Measurements from ENCODE around the gene PLP2.
"Not testable (repeated sequence)": the region's sequence is repeated elsewhere in the genome, so short reads cannot be mapped to it uniquely, and the experiment has no call there.

PLP2 gene

DNA sequence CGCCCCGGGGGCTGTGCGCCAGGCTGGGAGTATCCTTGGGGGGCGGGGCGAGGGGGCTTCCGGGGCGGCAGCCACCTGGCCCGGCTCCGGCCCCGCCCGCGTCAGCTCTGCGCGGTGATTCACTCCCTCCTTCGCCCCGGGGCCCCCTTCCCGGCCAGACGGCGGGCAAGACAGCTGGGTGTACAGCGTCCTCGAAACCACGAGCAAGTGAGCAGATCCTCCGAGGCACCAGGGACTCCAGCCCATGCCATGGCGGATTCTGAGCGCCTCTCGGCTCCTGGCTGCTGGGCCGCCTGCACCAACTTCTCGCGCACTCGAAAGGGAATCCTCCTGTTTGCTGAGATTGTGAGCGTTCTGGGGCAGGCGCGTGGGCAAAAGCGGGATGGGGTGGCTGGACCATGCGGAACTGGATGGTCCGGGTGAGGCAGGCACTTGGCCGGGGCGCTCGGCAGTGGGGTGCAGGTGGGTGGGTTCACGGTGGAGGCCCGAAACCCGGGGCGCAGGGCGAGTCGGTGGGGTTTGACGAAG, at the start of gene PLP2:
Gene PLP2 (plus strand): TSS at position 147 of the 528 bp plus-strand sequence. CDS start 103 bp downstream, at position 250.
- DNase-seq = peak; percentile 42

GRCh38 chrX:49122499-49122898, 49.2 kb upstream of the PLP2 start:
- no peak for DNase-seq

- DNase-seq = not testable (repeated sequence)
These were observed 43.9 kb upstream of the PLP2 start for GRCh38 chrX:49127742-49128258.

DNA sequence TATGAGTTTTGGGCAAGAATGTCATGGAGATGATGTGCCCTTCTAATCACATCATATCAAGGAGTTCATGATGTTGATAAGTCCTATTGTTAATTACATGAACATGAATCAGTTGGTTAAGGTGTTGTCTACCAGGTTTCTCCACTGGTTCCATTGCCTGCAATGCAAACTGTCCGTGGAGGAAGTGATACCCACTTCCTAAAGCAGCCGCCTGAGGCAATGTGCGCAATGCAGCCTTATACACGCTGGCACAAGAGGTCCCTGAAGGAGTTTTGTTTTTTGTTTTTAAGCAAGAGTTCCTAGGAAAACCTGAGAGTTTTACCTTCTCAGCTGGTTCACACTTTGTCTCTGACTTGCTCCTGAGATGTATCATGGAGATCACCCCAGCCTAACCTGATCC, 42.3 kb upstream of the PLP2 start:
- peak; percentile 41 for DNase-seq

- DNase-seq = not testable (repeated sequence)
These were observed 39.4 kb upstream of the PLP2 start for GRCh38 chrX:49132275-49132674.

GRCh38 chrX:49133759-49134158, 37.9 kb upstream of the PLP2 start:
- no peak for DNase-seq

GRCh38 chrX:49137492-49137891, 34.2 kb upstream of the PLP2 start:
- DNase-seq = no peak

- DNase-seq = no peak
These were observed 32.0 kb upstream of the PLP2 start for GRCh38 chrX:49139713-49140112.

DNA sequence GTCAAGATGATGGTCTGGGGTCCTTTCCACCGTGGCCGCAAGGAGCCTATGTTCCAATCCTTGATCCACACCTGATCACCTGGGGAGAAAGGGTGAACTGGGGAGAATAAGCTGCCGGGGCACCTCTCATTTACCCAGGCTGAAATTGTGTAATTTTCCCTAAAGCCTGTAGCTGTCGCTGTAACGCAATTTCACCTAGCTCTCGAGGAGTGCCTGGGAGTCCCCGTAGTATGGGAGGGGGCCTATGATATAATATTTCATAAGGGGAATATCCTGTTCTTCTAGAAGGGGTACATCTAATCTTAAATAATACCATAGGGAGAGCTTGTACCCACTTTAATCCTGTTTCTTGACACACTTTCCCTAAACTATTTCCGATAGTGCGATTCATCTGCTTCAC, 29.4 kb upstream of the PLP2 start:
- DNase-seq = not testable (repeated sequence)

GRCh38 chrX:49143154-49143553, 28.5 kb upstream of the PLP2 start:
- not testable (repeated sequence) for DNase-seq

GRCh38 chrX:49147282-49147681, 24.4 kb upstream of the PLP2 start:
- no peak for DNase-seq

GRCh38 chrX:49147936-49148335, 23.8 kb upstream of the PLP2 start:
- DNase-seq = peak; percentile 12

DNA sequence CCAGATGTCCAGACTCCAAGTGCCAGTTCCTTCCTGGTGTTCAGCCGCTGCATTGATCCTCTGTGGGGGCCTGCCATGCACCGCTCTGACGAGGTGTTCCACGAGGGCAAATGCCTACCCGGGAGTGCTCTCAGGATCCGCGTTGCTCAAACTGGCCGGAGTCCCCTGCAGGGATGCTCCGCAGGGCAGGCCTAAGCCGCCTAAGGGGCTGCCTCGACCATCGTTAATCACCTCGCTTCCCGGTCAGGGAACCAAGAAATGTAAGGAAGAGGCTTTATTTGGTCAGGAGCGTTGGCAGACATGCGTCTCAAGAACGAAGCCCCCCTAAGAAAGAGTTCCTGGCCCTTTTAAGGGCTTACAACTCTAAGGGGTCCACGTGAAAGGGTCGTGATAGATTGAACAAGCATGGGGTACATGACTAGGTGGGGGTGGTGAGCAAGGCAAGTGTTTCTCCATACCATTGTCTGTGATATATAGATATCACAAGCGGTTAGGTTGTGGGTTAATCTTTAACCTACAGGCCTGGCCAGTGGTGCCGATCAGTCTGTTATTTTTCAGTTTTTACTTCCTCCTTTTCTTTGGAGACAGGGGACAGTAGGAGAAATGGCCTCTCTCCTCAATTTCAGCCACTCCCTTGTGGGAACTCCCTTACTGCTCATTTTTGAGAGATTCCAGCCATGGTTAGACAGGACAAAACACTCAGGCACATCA, 23.2 kb upstream of the PLP2 start:
- DNase-seq = not testable (repeated sequence)

- DNase-seq = not testable (repeated sequence)
These were observed 22.4 kb upstream of the PLP2 start for GRCh38 chrX:49149291-49149690.

- DNase-seq = no peak
These were observed 18.2 kb upstream of the PLP2 start for GRCh38 chrX:49153467-49153866.

DNA sequence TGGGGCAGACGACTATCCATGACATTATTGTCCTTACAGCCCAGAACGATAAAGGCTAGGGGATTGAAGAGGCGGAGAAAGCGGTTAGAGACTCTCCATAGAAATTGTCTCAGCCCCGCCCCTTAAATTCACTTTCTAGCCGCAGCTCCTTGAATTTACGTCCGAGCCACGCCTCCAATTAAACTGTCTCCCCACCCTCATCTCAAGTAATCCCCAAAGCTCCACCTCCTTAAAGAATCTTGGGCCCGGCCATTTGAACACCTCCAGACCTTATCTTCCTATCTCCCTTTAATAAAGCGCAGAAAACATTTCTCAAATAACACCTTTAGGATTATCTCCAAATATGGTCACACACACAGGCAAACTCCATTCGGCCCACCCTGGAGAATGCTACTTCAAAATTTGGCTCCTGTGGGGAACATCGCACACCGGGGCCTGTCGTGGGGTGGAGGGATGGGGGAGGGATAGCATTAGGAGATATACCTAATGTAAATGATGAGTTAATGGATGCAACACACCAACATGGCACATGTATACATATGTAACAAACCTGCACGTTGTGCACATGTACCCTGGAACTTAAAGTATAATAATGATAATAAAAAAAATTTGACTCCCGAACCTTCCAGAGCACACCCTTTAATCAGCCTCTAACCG, 16.3 kb upstream of the PLP2 start:
- DNase-seq = peak; percentile 25

GRCh38 chrX:49155900-49156837, 15.5 kb upstream of the PLP2 start:
- DNase-seq = peak; percentile 90

- no peak for DNase-seq
These were observed 14.5 kb upstream of the PLP2 start for GRCh38 chrX:49157194-49157593.

GRCh38 chrX:49160908-49161307, 10.8 kb upstream of the PLP2 start:
- DNase-seq = no peak

DNA sequence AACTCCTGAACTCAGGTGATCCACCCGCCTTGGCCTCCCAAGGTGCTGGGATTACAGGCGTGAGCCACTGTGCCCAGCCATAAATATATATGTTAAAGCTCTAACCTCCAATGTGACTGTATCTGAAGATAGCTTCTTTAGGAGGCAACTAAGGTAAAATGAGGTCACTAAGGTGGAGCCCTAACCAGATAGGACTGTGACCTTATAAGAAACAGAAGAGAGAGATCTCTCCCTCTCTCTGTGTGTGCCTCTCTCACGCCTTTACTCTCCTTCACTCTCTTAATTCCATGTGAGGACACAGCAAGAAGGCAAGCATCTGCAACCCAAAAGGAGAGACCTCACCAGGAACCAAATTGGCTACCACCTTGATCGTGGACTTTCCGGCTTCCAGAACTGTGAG, 10.1 kb upstream of the PLP2 start:
- DNase-seq = no peak

DNA sequence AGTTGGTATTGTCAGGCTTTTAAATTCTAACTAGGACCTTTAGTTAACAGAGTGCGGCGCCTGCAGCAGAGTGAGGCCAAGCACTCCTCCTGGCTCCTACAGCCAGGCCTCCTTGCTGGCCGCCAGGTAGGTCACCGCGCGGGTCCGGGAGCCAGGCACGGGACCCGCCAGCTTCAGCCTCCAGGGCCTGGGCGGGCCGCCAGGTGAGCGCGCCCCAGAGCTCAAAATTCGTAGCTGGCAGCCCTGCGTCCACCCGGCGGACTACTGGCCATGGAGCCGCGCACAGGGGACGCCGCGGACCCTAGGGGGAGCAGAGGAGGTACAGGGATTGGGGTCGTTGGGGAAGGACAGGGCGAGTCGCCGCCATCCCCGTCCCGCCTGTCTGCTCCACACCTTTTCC, 9.1 kb upstream of the PLP2 start, which contains the start of gene MAGIX:
Gene MAGIX (plus strand): TSS at position 139 of the 400 bp plus-strand sequence. CDS start 132 bp downstream, at position 271.
- no peak for DNase-seq

DNA sequence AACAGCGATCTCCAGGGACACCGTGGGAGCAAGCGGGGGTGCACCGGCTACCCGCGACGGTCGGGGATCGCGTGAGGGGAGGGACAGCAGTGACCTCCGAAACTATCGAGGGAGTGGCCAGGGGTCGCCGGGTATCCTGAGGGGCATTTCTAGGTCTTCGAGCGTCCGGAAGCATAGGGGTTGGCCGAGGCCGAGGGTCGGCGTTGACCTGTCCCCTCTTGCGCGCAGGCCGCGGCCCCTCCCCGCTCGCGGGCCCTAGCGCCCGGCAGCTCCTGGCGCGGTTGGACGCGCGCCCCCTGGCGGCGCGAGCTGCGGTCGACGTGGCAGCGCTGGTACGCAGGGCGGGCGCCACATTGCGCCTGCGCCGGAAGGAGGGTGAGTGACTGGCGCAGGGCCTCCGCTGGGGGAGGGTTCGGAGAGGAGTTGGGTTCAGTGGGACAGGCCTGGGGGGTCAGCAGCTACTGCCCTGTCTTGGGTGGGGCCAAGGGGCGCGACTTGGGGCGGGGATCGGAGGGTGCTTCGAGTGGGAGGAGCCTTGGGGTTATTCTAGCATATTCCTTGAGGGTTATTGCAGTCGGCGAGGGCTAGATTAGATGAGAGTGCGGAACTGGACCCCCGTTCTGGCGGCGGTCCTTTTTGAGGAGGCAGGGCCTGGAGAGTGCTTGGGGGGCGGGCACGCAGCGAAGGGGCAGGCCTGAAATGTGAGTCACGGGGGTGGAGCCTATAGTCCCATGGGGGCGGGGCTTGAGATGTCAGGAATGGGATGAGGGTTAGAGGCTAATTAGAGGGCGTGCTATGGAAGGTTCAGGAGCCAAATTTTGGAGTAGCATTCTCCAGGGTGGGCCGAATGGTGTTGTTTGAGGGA, 7.9 kb upstream of the PLP2 start:
- peak; percentile 90 for DNase-seq
